HG03354 (cell line): Measurements from ENCODE around the gene GNPNAT1.

Experiments
- ATAC-seq: cut with Tn5 transposase; IDR thresholded peaks from one replicate; pipeline ENCODE4 v1.9.1; 2021; ENCODE audit warnings: mild to moderate bottlenecking; ENCODE audit not compliant: unreplicated experiment, poor library complexity, severe bottlenecking

GNPNAT1 gene

DNA sequence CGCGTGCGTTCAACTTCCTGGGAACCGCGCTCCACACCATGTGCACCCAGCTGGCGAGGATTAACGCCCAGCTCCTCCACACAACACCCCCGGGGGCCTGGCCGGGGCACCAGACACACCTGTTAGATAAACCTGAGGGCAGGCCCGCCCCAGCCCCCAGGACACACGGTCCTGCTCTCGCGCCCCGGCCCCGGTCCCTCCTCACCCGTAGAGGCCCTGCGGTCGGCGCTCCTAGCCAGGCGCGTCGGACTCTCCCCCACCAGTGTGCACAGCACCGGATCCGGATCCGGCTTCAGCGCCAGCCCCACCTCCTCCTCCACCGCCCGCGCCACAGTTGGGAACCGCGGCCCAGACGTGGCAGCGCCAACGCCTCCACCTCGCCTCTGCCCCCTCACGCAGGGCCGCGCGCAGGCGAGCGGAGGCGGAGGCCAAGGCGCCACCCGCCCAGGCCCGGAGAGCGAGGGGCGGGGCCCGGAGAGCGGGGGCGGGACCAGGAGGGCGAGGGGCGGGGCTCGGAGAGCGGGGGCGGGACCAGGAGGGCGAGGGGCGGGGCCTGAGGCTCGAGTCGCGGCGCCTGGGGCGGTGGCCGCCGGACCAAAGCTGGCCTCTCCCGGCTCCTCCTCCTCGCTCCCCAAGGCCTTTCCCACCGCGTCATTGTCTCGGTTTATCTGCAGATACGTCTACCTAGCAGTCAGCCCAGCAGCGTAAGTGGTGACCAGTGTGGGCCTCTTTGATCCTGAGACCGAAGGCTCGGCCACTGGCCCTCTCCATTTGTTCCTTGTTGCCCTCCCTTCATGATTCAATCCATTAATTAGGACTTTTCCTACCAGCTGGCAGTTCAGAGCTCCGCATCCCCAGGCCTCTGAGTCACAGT lies at the start of gene GNPNAT1:
GNPNAT1 (minus strand) TSS at position 385 of the 874 bp plus-strand sequence. CDS start 6,957 bp downstream, outside the sequence.
- ATAC-seq = peak; percentile 94

GRCh38 chr14:52840877-52841276 lies 49.5 kb upstream of the GNPNAT1 start:
- no peak for ATAC-seq

DNA sequence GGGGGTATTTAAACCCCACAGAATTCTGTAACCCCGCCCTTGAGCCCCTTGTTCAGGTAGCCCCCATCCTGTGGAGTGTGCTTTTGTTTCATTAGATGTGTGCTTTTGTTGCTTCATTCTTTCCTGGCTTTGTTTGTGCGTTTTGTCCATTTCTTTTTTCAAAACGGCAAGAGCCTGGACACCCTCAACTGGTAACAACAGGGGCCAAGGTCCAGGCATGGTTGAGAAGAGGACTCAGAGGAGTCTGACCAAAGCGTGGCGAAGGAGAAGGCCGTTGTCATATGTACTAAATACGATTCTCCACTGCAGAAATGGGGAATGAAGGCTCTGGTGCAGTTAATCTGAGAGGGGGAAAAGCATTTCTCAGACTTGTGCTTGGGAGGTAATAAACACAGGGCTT lies 46.0 kb upstream of the GNPNAT1 start:
- ATAC-seq = no peak

GRCh38 chr14:52836063-52836462 lies 44.7 kb upstream of the GNPNAT1 start:
- no peak for ATAC-seq

DNA sequence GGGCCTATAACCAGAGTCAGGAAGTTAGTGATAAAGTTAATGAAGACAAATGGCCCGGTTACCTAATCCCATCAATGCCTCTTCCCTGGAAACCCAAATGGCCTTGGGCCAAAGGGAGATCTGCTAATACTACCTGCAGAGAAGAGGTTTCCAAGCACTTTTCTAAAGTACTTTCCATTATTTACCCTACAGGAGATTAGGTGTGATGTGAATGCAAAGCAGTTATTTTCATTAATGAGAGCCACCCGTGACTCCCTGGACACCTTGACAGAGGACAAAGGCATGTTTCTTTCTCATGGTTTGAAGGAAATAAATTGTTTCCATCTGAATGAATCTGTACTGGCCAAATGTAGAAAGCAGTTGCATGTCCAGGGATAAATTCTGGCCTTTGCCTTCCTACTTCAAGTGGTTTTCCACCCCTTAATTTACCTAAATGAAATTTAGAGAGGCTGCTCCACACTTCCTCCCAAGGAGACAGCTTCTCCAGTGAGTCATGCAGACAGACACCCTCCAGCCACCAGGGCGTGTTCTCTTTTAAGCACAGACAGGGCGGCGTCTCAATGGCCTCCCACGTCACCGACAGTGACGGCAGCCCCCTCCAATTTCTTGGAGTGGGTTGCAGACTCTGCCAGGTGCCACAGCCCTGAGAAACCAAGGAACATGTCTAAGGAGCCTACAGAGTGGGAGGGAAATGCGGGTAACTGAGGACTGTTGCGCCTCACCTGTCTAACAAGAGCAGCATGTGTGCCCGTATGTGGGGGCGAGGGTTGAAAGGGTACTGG lies 43.9 kb upstream of the GNPNAT1 start:
- ATAC-seq = no peak

DNA sequence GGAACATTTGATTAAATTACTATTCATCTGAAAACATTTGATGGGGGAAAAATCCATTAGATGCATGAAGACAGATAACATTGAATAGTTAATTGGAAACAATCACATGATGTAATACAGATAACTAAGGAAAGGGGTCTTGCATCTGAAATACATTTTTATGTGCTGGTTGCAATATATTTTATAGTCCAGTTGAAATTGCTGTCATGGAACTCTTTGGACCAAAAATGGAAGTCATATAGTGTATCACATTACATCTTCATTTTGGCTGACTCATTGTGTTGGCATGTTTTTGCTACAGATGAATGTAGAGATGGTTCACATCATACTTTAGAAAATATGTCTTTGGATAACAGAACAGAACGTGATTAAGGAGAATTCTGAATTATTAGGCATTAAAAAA lies 43.0 kb upstream of the GNPNAT1 start:
- ATAC-seq = no peak

DNA sequence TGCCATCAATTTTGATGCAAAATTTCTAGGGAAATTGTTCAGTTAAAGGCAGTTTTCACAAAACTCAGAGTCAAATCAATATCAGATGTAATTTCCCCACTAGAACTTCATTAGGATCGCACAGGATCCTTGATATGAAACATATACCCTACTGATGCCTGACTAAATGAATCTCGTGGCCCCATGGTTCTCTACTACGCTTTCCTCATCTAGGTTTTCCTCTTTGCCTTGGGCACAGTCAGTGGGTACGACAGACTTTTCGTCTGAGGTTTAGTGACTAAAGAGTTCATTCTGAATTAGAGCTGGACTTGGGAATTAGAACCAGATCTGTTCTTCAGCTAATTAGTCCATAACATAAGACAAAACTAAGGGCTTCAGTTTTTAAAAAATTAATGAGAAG lies 42.5 kb upstream of the GNPNAT1 start:
- ATAC-seq = no peak

DNA sequence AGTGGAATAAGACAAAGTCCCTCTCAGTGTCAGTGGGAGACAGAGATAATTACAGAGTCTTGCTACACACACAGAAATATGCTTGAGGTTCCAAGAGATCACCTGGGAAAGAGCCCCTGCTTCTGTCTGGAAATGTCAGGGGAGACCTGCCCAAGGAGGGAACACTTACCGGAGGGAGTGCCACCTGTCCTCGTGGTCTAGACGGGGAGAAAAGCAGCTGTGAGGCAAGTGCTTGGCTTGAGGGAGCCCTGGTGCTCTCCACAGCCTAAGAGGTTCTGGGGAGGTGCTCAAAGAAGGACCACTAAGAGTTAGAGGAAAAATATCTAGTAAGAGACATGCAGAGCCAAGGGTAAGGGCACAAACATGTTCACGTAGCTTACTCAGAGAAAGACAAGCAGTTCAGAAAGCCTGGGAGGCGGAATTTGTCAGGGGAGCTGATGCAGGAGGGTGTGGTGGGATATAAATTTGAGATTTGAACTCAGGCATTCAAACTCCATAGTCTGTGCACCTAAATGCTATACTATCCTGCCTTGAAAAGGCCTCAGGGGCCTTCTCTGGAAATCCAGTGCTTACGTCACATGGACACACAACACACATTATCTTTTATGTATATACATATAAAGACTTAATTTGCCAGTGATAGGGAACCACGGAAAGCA lies 38.2 kb upstream of the GNPNAT1 start:
- ATAC-seq = no peak

DNA sequence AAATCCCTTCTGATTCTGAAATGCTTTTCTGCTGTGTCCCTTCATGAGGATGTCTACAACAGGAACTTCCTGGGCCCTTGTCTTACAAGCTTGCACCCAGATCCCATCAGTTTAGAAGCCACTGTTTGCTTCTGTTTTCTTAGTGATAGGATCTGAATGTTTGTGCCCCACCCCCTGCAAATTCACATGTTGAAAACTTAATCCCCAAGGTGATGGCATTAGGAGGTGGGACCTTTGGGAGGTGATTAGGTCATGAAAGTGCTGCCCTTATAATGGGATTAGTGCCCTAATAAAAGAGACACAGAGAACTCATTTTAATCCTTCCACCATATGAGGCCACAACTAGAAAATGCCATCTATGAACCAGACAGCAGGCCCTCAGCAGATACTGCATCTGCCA lies 36.0 kb upstream of the GNPNAT1 start:
- ATAC-seq = no peak

DNA sequence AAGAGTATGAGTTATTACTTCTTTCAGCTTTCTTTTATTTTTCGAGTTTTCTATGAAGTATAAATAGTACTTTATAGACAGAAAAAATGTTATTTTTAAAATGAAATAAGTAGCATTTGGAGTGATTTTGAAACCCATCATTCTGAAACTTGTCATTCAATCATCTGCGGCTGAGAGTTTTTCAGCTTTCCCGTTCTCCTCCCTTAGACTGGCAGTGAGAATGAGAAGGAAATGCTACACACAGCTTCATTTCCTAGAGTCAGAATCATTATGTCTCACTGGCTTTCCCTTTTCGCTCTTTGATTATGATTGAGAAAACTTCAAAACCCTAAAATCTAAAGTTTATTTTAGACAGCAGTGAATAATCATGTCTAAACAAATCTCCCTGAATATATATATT lies 33.7 kb upstream of the GNPNAT1 start:
- ATAC-seq = no peak

DNA sequence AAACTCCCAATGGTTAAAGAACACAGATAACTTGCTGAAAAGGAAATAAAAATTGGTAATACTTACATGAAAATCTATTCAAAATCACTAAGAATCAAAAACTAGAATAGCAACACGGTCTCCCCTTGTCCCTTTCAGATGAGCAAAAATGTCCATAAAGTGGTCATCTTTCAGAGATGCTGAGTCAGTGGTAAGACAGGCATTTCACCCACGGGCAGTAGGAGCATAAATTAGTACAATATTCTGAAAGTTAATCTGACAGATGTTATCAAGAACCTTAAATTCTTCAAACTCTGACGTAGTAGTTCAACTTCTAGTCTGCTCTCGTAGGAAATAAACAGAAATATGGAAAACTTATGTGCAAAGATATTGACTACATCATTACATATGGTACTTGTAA lies 33.1 kb upstream of the GNPNAT1 start:
- no peak for ATAC-seq

DNA sequence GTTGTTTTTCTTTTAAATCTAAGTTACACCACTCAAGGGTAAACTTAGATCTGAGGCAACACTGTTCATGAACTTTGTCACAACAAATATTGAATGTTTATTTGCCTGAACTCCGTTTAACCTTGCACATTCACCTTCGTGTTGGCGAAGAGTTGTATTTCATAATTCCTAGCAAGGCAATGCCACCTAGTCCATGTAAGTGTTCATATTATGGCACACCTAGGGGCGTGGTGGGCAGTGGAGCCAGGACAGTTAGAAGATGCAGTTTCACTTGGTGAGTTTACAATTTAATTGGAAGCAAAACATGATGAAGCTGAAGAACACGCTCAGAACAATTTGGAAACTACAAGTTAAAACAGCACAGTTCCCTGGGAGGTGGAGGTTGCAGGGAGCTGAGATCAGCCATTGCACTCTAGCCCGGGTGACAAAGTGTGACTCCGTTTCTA lies 30.4 kb upstream of the GNPNAT1 start:
- ATAC-seq = no peak

DNA sequence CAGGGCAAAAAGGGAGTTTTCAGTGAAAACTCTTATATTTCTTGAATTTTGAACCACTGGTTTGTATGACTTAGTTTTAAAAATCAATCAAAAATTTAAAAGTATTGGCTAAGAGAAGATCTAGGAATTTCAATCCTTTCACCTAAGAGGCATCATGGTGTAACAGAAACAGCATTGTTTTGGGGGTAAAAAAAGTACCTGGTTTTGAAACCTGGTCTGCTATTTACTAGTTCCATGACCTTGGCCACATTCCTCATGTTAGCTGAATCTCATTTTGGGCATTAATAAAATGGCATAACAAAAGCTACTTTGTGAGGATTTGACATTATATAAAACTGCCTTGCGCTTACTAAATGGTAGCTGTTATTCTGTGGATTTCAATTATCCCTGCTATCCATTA lies 16.7 kb upstream of the GNPNAT1 start:
- no peak for ATAC-seq

DNA sequence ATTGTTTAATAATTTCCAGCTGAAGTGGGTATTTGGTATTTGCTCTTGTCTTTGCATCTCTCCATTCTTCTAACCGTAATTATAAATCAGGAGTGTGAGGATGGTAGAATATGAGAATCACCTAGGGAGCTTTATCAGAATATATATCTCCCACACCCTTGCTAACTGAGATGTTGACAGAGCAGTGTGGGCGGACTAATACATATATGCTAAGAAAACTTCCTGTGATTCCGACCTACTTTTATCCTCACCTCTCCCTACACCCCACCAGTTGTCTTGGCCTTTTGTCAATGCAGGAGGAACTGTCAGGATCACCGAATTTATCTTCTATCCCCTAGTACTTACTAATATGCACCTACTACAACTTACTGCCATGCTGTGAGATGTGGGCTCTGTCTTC lies 14.7 kb upstream of the GNPNAT1 start:
- ATAC-seq = no peak

GRCh38 chr14:52802597-52802996 lies 11.2 kb upstream of the GNPNAT1 start:
- ATAC-seq = no peak

GRCh38 chr14:52801014-52801712 lies 9.8 kb upstream of the GNPNAT1 start:
- ATAC-seq = no peak

GRCh38 chr14:52798826-52799225 lies 7.4 kb upstream of the GNPNAT1 start:
- no peak for ATAC-seq

DNA sequence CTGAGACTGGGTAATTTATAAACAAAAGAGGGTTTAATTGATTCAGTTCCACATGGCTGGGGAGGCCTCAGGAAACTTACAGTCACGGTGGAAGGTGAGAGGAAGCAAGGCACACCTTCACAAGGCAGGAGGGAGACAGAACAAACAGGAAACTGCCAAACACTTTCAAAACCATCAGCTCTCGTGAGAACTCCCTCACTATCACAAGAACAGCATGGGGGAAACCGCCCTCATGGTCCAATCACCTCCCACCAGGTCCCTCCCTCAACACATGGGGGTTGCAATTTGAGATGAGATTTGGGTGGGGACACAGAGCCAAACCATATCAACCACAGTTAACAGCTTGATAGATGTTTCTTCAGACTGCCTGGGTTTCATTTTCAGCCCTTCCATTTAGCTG lies 6.2 kb upstream of the GNPNAT1 start:
- ATAC-seq = no peak

- no peak for ATAC-seq
These were observed 1.7 kb upstream of the GNPNAT1 start for GRCh38 chr14:52793061-52793460.

DNA sequence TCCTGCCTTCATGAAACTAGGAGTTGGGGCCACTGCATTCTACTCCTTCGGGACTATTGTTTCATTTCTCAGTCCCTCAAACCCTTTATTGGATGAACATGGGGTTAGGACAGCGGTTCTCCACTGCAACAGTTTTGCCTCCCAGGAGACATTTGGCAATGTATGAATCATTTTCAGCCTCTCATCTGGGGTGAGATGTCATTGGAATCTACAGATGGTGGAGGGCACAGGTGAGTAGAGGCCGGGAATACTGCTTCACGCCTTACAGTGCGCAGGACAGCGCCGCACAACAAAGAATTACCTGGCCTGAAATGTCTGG lies 649 bp upstream of the GNPNAT1 start:
- ATAC-seq = no peak
